OCI-LY3 (cell line): ENCODE measurements around the gene PPME1.

Experiments used
- CTCF ChIP-seq: fragments of 200-600, 300-600 bp; sonication (generic); IDR thresholded peaks from 2 replicates; pipeline ENCODE4 v1.5.1; 2014; ENCODE audit warnings: antibody characterized with exemption, low read length, low read depth
- EZH2phosphoT487 ChIP-seq: fragments of 200-600 bp; shearing (Covaris generic); IDR thresholded peaks from 2 replicates; pipeline ENCODE4 v1.6.1; 2018; ENCODE audit warnings: antibody characterized with exemption, mixed run types, low read depth

- TF ChIP-seq CTCF (no peak), EZH2phosphoT487 (no peak)
Measured at GRCh38 chr11:74256378-74257133, 85.5 kb downstream of the PPME1 start.
